ENCODE results near the gene SEMA4C. TPM values are rescaled to one million over a fixed set of nuclear protein-coding genes. Genes with fewer than 3 reads are reported as not detected.

Gene SEMA4C
- total RNA-seq, 2 experiments from 2014 or later, result 0.06 to 0.19 TPM

DNA sequence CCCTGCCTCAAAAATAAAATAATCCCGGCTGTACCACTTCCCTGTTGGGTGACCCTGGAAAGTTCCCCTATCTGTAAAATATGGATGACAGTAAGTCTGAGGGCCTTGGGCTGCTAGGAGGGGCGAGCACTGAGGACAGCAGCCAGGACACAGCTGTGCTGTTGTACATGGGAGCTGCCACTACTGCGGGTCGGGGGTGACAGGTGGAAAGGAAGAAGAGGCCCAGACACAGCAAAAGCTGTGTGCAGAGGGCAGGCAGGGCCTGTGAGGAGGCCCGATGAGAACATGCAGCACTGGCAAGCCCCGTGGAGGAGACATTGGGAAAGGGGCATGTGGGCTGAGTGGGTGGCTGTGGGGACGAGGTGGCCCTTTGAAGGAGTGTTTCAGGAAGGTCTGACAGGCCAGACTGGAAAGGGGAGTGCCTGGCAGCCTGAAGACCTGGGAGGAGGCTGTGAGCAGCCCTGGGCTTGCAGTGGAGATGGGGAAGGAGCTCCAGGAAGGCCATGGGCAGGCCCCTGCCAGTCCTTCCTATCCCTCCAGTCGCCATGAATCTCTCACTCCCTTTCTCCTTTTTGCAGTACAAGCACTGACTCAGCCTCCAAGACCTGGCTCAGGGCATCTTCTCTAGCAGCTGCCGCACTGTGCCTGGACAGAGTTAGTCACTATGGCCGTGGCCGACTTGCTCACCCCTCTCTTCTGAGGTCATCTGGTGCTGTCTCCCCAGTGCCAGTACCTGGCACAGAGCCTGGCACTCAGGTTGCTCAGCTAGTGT, 28.9 kb upstream of the SEMA4C start:
- peaks cover 18% of the 10 kb centered on the region for H3K4me1 ChIP-seq (ENCODE audit: insufficient read depth, low read length, poor library complexity, severe bottlenecking)
- CTCF ChIA-PET (ENCODE audit: unreplicated experiment), result no interaction called here
- TF ChIP-seq CTCF (conservative IDR thresholded peaks at IDR 0.05; ENCODE audit: low read length) (no peak), EZH2phosphoT487 (IDR thresholded peaks at IDR 0.05; ENCODE audit: borderline replicate concordance, low read depth, low read length) (no peak)
- POLR2A ChIA-PET, result interaction anchor here (0.7 kb wide), 1 partner anchor 110 kb away, joined by 3 read pairs; no protein-coding TSS in a partner anchor
- no peaks in the 10 kb centered on the region for H3K9me3 ChIP-seq (ENCODE audit: low read length)
- H3K4me3 ChIP-seq (ENCODE audit: low read depth, low read length, poor library complexity, severe bottlenecking), result no peak overlapping the region
- BruUV-seq (replicated peaks), result no TSS peak
- no peak overlapping the region for H2AFZ ChIP-seq (ENCODE audit: low read length)
- no peak for DNase-seq (ENCODE audit: low spot score)
- intact Hi-C loops (cut with micrococcal nuclease; ENCODE audit: unreplicated experiment), result no loop called here
- no peaks in the 10 kb centered on the region for H3K36me3 ChIP-seq (ENCODE audit: insufficient read depth, low read length)
- H4K20me1 ChIP-seq (ENCODE audit: insufficient read depth, low read length), result no peaks in the 10 kb centered on the region
- H3K9me2 ChIP-seq (ENCODE audit: insufficient read depth, low read length), result no peaks in the 10 kb centered on the region
- H3K27ac ChIP-seq (ENCODE audit: low read depth, low read length, poor library complexity, severe bottlenecking), result no peak overlapping the region
- no peaks in the 10 kb centered on the region for H3K79me2 ChIP-seq (ENCODE audit: insufficient read depth, low read depth, low read length)
- H3K4me2 ChIP-seq (ENCODE audit: low read length), result no peak overlapping the region

GRCh38 chr2:96898135-96898505, 28.2 kb upstream of the SEMA4C start:
- Histone ChIP-seq H3K4me3 (ENCODE audit: low read depth, low read length, poor library complexity, severe bottlenecking) (no peak overlapping the region), H3K4me1 (ENCODE audit: insufficient read depth, low read length, poor library complexity, severe bottlenecking) (peaks cover 18% of the 10 kb centered on the region), H2AFZ (ENCODE audit: low read length) (no peak overlapping the region), H3K9me2 (ENCODE audit: insufficient read depth, low read length) (no peaks in the 10 kb centered on the region), H3K79me2 (ENCODE audit: insufficient read depth, low read depth, low read length) (no peaks in the 10 kb centered on the region), H3K36me3 (ENCODE audit: insufficient read depth, low read length) (no peaks in the 10 kb centered on the region), H4K20me1 (ENCODE audit: insufficient read depth, low read length) (no peaks in the 10 kb centered on the region), H3K9me3 (ENCODE audit: low read length) (no peaks in the 10 kb centered on the region), H3K27ac (ENCODE audit: low read depth, low read length, poor library complexity, severe bottlenecking) (no peak overlapping the region), H3K4me2 (ENCODE audit: low read length) (no peak overlapping the region)
- ChIA-PET POLR2A (no interaction called here), CTCF (ENCODE audit: unreplicated experiment) (no interaction called here)
- no TSS peak for BruUV-seq (replicated peaks)
- intact Hi-C loops (cut with micrococcal nuclease; ENCODE audit: unreplicated experiment), result no loop called here
- TF ChIP-seq CTCF (conservative IDR thresholded peaks at IDR 0.05; ENCODE audit: low read length) (no peak), EZH2phosphoT487 (IDR thresholded peaks at IDR 0.05; ENCODE audit: borderline replicate concordance, low read depth, low read length) (no peak)
- no peak for DNase-seq (ENCODE audit: low spot score)

GRCh38 chr2:96897491-96898134, 27.7 kb upstream of the SEMA4C start:
- peaks cover 21% of the 10 kb centered on the region for H3K4me1 ChIP-seq (ENCODE audit: insufficient read depth, low read length, poor library complexity, severe bottlenecking)
- H3K9me3 ChIP-seq (ENCODE audit: low read length), result no peaks in the 10 kb centered on the region
- no peaks in the 10 kb centered on the region for H4K20me1 ChIP-seq (ENCODE audit: insufficient read depth, low read length)
- no peak overlapping the region for H3K4me3 ChIP-seq (ENCODE audit: low read depth, low read length, poor library complexity, severe bottlenecking)
- intact Hi-C loops (cut with micrococcal nuclease; ENCODE audit: unreplicated experiment), result no loop called here
- no peak overlapping the region for H3K4me2 ChIP-seq (ENCODE audit: low read length)
- TF ChIP-seq EZH2phosphoT487 (IDR thresholded peaks at IDR 0.05; ENCODE audit: borderline replicate concordance, low read depth, low read length) (no peak), CTCF (conservative IDR thresholded peaks at IDR 0.05; ENCODE audit: low read length) (no peak)
- POLR2A ChIA-PET, result no interaction called here
- no peak overlapping the region for H3K27ac ChIP-seq (ENCODE audit: low read depth, low read length, poor library complexity, severe bottlenecking)
- no peak for DNase-seq (ENCODE audit: low spot score)
- H3K36me3 ChIP-seq (ENCODE audit: insufficient read depth, low read length), result no peaks in the 10 kb centered on the region
- no peaks in the 10 kb centered on the region for H3K9me2 ChIP-seq (ENCODE audit: insufficient read depth, low read length)
- no peak overlapping the region for H2AFZ ChIP-seq (ENCODE audit: low read length)
- H3K79me2 ChIP-seq (ENCODE audit: insufficient read depth, low read depth, low read length), result no peaks in the 10 kb centered on the region
- CTCF ChIA-PET (ENCODE audit: unreplicated experiment), result no interaction called here
- BruUV-seq (replicated peaks), result no TSS peak
